Fibroblast of the aortic adventitia (primary cell): Measurements from ENCODE around the gene CDH6. TPM values are rescaled to one million over a fixed set of nuclear protein-coding genes. Genes with fewer than 3 reads are reported as not detected.

Experiments
- DNase-seq: peaks from one replicate; pipeline ENCODE4 v3.0.0-alpha.2; 2010; ENCODE audit warnings: low read depth
- H3K4me3 ChIP-seq: 2 replicates; pipeline ENCODE4 v1.5.1; 2011; ENCODE audit warnings: low read depth, mild to moderate bottlenecking, control low read depth, low read length, moderate library complexity
- total RNA-seq: library from RNA; depleted of rRNA; stranded (reverse); fragments of >200 nt; gene quantifications from 2 replicates; pipeline ENCODE4 v1.2.3, GENCODE V29; 2012; ENCODE audit warnings: low replicate concordance
- TF ChIP-seq, protein P1 (sequence below): IDR thresholded peaks from 2 replicates; pipeline ENCODE4 v1.5.1; 2011; ENCODE audit warnings: mild to moderate bottlenecking, low read length, control low read depth, inconsistent platforms; ENCODE audit not compliant: insufficient read depth

Gene CDH6
- total RNA-seq, 1 donor: 103 TPM

DNA sequence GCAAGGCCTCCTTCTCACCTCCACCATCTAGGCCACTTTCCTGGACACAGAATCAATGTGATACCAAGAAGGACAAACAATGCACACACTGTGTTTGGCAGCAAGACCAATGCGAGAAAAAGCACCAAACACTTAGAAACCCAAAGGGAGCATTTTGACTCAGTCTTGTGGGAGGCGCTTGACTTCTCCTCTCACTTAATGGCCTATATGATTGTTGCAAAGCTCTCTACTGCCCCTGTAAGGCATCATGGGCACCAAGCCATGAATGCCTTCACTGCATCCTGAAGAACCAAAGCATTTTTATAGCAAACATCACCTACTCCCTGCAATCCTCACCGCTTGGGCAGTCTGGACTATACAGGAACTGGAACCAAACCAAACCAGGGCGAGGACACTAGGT is 57.5 kb downstream of the CDH6 start:
- DNase-seq: no peak
- TF ChIP-seq, protein P1, sequence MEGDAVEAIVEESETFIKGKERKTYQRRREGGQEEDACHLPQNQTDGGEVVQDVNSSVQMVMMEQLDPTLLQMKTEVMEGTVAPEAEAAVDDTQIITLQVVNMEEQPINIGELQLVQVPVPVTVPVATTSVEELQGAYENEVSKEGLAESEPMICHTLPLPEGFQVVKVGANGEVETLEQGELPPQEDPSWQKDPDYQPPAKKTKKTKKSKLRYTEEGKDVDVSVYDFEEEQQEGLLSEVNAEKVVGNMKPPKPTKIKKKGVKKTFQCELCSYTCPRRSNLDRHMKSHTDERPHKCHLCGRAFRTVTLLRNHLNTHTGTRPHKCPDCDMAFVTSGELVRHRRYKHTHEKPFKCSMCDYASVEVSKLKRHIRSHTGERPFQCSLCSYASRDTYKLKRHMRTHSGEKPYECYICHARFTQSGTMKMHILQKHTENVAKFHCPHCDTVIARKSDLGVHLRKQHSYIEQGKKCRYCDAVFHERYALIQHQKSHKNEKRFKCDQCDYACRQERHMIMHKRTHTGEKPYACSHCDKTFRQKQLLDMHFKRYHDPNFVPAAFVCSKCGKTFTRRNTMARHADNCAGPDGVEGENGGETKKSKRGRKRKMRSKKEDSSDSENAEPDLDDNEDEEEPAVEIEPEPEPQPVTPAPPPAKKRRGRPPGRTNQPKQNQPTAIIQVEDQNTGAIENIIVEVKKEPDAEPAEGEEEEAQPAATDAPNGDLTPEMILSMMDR: no peak
- no peak overlapping the region for H3K4me3 ChIP-seq

DNA sequence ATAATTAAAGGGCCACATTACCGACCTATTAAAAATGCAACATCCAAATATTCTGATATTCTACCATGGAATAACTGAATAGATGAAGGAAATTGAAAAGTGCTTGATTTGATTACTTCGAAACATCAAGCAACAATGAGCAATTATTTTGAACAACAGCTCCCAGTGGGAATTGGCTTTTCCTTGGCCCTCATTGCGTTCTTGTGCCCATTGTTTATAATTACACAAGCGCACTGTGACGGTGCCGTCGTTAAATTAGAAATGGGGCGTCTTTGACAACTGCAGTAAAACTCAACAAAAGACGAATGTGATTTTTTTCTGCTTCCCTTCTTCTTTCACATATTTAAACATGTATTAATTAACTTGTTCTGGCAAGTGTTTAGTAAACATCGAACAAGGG is 61.6 kb downstream of the CDH6 start:
- no peak for DNase-seq
- H3K4me3 ChIP-seq: no peak overlapping the region
- TF ChIP-seq, protein P1: no peak

DNA sequence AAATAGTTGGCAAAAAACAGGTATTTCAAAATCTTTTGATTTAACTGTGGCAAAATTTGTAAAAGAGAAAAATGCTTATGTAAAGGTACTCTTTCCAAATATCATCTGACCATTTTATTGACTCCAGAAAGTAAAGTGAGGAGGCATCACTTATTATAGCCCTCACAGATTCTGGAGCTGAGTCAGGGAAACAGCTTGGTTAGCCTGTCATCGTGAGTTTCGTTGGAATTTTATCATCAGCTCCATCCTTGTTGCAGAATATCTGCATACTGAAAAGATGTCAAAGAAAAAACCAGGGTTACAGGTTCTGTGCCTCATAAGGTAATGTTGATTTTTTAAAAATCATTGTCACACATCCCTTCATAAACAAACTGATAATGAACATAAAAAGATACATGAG is 74.8 kb downstream of the CDH6 start:
- no peak for DNase-seq
- TF ChIP-seq, protein P1: no peak
- no peak overlapping the region for H3K4me3 ChIP-seq

DNA sequence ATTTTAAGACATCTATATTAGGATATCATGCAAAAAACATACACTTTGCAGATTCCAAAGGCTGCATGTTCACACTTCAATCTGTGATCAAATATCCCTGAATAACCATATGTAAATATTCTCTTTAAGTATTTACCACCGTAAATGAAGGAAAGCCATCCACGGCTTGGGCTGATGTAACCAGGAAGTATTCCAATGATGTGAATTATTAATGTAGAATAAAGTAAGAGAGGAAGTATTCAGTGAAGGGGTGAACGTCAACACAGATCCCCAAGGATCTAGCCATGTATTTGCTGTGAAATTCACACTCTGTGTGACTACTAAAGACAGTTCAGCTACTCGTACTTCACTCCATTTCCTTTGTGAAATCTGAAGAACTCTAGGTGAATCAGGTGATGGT is 75.2 kb downstream of the CDH6 start:
- H3K4me3 ChIP-seq: no peak overlapping the region
- TF ChIP-seq, protein P1: no peak

DNA sequence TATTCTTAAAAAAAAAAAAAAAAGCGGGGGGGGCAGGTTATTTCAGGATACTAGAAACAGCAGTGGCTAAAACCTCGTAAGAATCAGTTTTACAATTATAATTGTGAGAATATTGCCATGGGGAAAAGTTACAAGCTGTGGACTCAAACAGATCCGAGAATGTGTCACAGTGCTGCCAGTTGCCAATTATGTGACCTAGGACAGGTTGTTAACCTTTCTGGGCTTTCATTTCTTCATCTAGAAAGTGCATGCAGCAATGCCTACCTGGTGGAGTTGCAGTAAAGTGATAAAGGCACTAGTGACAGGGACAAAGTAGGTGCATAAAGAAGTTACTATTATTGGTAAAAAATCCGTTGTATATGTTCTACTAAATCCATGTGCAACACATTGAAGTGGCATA is 75.8 kb downstream of the CDH6 start:
- no peak for DNase-seq
- TF ChIP-seq, protein P1: no peak

More for the DNA sequence above, 75.2 kb downstream of the CDH6 start:
- DNase-seq: no peak

DNA sequence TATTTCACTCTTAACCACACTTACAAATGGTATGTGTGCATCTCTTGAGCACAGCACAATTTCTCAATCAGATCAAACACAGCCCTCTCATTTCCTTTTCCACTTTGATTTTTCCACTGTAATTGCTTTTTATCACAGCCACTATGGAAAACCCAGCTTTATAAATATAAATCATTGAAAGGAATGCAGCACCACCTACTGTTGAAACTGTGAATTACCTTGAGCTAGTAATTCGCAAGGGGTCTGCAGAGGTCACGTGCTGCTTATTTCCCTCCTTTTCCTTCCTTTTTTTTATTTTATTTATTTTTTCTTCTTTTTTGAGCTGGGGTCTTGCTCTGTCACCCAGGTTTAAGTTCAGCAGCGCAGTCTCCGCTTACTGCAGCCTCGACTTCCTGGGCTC is 76.9 kb downstream of the CDH6 start:
- DNase-seq: peak; percentile 56
- no peak overlapping the region for H3K4me3 ChIP-seq
- TF ChIP-seq, protein P1: peak; percentile 59

More for the DNA sequence above, 75.8 kb downstream of the CDH6 start:
- no peak overlapping the region for H3K4me3 ChIP-seq

DNA sequence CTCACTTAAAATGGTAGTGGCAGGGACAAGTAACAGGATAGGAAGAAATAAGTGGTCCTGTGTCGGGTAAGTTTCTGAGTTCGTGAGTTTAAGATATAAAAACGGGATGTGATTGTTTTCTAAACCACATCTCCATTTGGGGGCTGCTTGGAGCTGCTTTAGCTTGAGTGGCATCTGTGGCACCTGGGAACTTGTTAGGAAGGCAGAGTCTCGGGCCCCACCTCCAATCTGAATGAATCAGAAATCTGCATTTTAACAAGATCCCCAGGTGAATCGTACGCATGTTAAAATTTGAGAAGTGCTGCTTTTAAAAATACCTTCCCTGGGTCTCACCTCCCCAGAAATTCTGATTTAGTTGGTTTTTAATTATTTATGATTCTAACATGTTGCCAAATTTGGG is 78.1 kb downstream of the CDH6 start:
- H3K4me3 ChIP-seq: no peak overlapping the region
- TF ChIP-seq, protein P1: no peak
- DNase-seq: no peak
